GM21528 (cell line): Measurements from ENCODE around the gene KRCC1.
A peak's percentile ranks its signal among the peaks of the same experiment; 100 is the strongest.

Source experiments
- ATAC-seq: cut with Tn5 transposase; IDR thresholded peaks from one replicate; pipeline ENCODE4 v1.9.1; 2021; ENCODE audit warnings: mild to moderate bottlenecking, moderate library complexity; ENCODE audit not compliant: unreplicated experiment, low FRiP score

The KRCC1 gene

GRCh38 chr2:88055371-88056128 lies at the start of gene KRCC1:
Gene KRCC1 (minus strand): TSS chr2:88055783. CDS start chr2:88028563, 27,220 bp downstream.
- ATAC-seq = peak; percentile 93

- ATAC-seq = no peak
Measured at GRCh38 chr2:88100489-88100858, 44.9 kb upstream of the KRCC1 start.

DNA sequence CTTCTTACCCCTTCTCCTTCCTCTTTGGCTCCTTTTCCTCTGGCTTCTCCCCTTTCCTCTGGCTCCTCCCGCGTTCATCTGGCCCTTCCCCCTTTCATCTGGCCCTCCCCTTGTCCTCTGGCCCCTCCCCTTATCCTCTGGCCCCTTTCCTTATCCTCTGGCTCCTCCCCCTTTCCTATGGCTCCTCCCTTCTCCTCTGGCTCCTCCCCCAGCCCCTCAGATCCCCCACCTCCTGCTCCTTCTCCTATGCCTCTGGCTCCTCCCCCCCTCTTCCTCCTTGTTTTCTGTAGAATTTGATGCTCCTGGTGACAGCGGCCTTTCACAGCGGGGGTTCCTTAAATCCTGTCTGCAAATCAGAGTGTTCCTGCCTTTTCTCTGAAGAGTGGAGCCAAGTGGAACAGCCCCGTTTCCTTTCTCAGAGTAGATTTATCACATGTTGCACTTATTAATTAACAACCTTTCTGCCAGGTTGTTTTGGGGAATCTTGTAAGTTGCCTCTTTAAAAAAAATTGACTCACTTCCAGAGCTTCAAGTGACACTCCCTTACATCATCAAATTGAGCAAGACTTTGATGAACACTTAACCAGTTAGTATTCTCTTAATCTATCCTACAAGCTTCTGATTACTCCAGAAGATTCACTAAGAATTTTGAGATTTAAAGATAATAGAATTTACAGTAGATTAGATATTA lies 44.4 kb upstream of the KRCC1 start:
- ATAC-seq = no peak

- ATAC-seq = no peak
Measured at GRCh38 chr2:88098558-88098900, 42.9 kb upstream of the KRCC1 start.

DNA sequence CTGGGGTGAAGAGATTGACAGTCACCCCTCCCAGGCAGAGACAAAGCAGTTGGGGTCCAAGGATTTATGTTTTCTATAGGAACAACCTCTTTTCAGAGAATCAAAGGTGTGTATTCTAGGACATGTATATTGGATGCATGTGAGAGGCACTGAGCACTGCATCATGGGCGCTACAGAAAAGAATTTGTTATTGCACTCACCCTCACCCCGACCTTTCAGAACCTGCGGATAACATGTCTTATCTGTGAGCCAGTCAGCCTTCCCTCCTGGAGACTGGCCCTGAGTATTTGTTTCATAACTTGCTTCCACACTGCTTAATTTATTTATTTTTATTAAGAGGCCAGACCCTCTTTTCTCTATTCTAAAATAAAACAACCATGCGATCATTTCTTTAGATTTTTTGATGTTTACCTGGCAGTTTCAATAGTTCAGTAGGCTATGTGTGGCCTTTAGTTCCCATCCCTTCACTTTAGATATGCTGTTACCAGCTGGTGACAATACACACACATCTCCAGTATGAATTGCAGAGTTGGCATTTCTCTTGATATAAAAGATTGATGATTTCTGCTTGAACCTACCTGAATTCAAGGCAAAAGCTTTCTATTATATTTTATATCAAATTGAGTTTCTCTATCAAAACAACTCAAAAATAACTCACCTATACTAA lies 42.4 kb upstream of the KRCC1 start:
- no peak for ATAC-seq

DNA sequence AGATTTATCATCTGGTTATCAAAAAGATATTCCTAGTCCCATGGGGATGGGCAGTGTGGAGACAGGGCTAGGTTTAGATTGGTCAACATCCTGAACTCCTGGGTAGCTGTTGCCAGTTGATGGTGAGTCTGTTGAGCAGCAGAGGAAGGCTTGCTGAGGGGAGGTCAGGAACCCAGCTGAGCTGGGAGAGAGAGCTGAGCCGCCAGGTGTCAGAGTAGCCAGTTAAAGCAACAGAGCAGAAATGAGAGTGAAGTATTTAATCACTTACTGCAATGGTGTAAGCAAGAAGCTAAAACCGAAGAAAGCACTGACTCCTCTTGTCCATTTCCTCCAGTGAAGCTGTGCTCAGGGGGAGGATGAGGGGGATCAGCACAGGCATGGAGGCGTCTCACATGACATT lies 41.6 kb upstream of the KRCC1 start:
- ATAC-seq = no peak

DNA sequence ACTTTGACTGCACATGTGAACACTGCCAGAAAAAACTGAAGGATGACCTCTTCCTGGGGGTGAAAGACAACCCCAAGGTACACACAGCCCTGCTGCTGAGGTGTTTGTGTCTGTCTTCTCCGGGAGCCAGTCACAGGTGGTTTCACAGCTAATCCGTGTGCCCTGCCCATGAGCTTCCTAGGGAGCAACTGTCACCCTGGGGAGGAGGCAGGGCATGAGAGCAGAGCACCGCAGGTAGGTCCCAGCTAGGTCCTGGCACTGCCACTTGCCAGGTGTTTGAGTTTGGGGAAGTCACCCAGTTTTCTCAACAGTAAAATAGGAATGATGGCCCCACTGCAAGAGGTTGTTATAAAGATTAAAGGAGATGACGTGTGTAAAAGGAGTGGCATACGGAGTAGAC lies 41.1 kb upstream of the KRCC1 start:
- no peak for ATAC-seq

- no peak for ATAC-seq
Measured at GRCh38 chr2:88095022-88095421, 39.4 kb upstream of the KRCC1 start.

- ATAC-seq = no peak
Measured at GRCh38 chr2:88092773-88093172, 37.2 kb upstream of the KRCC1 start.

DNA sequence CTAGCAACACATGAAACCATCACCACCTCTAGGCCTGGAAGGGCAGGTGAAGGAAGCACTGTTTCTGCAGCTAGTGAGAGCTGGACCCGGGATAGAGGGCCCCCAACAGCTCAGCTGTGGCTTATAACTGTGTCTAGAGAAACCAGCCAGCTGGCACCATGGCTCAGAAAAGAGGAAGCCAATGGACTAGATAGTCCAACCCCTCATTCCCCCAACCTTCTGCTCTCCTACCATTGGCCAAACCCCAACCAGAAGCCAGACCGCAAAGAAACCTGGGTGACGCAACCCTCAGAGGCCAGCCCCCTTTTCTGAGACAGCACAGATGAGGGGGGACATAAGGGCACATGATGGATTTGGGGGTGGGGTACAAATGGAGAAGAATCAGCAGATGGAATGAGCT lies 36.4 kb upstream of the KRCC1 start:
- ATAC-seq = no peak

GRCh38 chr2:88090446-88091283 lies 35.1 kb upstream of the KRCC1 start:
- ATAC-seq = no peak

- ATAC-seq = no peak
Measured at GRCh38 chr2:88088999-88089398, 33.4 kb upstream of the KRCC1 start.

GRCh38 chr2:88087763-88088162 lies 32.2 kb upstream of the KRCC1 start:
- ATAC-seq = no peak

DNA sequence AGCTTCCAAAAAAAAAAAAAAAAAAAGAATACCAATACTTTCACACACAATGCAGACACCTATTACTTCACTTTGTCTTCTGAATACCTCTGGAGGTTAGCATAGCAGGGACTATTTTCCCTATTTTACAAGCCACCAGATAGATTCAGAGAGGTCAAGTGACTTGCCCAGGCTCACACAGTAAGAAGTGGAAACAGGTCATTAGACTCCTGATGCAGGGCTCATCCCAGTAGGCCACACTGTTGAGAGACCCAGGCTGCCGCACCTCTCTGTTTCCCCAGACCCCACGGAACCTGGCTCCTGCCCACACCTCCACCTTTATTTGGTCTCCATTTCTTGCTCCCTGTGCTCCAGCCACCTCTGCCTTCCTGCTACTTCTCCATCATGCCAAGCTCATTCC lies 31.5 kb upstream of the KRCC1 start:
- ATAC-seq = no peak

DNA sequence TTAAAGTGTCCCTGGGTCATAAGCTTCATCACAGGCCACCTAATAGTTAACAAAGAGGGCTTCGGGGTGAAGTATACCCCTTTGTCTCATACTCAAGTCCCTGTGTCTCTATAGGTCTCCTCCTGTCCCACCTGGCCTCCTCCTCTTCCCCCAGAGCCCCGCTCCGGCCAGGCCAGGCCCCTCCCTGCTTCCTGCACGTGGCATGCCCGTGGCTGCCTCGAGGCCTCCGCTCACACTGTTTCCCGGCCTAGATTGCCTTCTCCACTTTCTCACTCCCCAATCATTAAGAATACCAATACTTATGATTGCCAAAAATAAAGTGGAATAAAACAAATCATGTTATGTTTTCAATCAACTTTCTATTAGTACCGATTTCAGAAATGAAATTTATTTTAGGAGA lies 30.8 kb upstream of the KRCC1 start:
- ATAC-seq = no peak

DNA sequence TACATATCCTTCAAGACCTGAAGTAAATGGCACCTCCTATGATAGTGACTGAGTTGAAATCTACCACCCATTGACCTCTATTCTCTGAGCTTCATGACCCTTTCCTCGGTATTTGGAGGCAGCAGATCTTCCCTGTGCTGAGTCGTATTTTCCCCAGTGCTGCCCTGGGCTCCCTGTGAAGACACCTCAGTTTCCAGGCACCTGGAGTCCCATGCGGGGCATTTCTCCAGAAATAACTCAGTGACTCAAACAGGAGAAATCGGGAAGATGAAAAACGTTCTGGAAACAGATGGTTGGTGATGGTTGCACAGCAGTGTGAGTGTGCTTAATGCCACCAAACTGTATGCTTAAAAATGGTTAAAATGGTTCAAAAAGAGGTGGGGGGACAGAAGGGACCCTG lies 30.0 kb upstream of the KRCC1 start:
- ATAC-seq = no peak

GRCh38 chr2:88085099-88085498 lies 29.5 kb upstream of the KRCC1 start:
- no peak for ATAC-seq

- ATAC-seq = no peak
Measured at GRCh38 chr2:88082781-88083180, 27.2 kb upstream of the KRCC1 start.

DNA sequence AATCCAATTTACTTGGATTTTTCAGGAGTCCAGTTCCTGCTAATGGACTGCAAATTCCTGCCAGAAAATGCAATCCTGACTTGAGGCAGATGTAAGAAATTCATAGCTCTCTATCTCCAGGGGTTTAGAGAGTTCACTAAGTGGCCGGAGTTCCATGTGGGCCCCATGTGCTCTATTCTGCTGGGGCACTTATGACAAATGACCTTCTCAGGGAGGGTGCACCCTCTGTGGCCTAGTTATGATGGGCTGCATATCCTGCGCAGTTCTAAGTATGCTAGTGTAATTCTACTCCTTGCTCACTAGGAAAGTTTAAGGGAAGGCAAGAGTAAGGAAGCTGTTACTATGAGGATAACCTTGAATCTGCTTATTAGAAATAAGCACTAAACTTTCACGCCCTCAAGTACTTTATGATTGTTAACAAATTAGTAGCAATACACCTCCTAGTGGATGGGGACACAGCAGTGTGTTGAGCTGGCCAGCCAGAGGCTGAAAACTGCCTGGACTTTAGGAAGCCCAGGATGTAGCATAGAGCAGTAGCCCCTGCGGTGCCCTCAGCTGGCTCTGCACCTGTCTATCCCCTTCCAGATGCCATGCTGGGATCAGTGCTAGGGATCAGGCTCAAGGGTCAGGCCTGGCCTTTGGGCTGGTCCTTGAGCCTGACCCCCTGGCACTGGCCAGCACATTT lies 26.5 kb upstream of the KRCC1 start:
- no peak for ATAC-seq

- ATAC-seq = no peak
Measured at GRCh38 chr2:88080545-88080944, 25.0 kb upstream of the KRCC1 start.
